Subcutaneous abdominal adipose tissue (tissue), 5 donors: Measurements from ENCODE around the gene NSD1.
"Not testable (repeated sequence)": the region's sequence is repeated elsewhere in the genome, so short reads cannot be mapped to it uniquely, and the experiment has no call there.

Source experiments
- H3K27ac ChIP-seq: one replicate; pipeline ENCODE4 v1.7.0; 2013; ENCODE audit warnings: low read depth, mild to moderate bottlenecking, inconsistent platforms, low read length, moderate library complexity
- H3K27me3 ChIP-seq, 5 donors: one replicate each; pipeline ENCODE4 v1.7.0; 2013; ENCODE audit warnings: low read length in 5 of 5, inconsistent platforms in 1 of 5; ENCODE audit not compliant: control insufficient read depth in 5 of 5, insufficient read depth in 4 of 5
- H3K36me3 ChIP-seq, 5 donors: one replicate each; pipeline ENCODE4 v1.7.0; 2013; ENCODE audit warnings: low read length in 5 of 5; ENCODE audit not compliant: control insufficient read depth in 5 of 5, insufficient read depth in 5 of 5
- H3K4me1 ChIP-seq, 5 donors: one replicate each; pipeline ENCODE4 v1.7.0; 2013; ENCODE audit warnings: low read length in 5 of 5, mild to moderate bottlenecking in 3 of 5, moderate library complexity in 1 of 5; ENCODE audit not compliant: control insufficient read depth in 5 of 5, insufficient read depth in 5 of 5
- H3K4me3 ChIP-seq, 5 donors: one replicate each; pipeline ENCODE4 v1.7.0; 2013; ENCODE audit warnings: low read length in 5 of 5, low read depth in 1 of 5
- H3K9ac ChIP-seq, 5 donors: one replicate each; pipeline ENCODE4 v1.7.0; 2013; ENCODE audit warnings: low read length in 5 of 5, mild to moderate bottlenecking in 4 of 5, moderate library complexity in 3 of 5
- H3K9me3 ChIP-seq, 5 donors: one replicate each; pipeline ENCODE4 v1.7.0; 2013; ENCODE audit warnings: low read length in 5 of 5; ENCODE audit not compliant: control insufficient read depth in 5 of 5
- donor health status: healthy.
- donor health status: healthy.
- donor health status: healthy.
- donor health status: healthy.
- donor health status: healthy.

Gene NSD1

DNA sequence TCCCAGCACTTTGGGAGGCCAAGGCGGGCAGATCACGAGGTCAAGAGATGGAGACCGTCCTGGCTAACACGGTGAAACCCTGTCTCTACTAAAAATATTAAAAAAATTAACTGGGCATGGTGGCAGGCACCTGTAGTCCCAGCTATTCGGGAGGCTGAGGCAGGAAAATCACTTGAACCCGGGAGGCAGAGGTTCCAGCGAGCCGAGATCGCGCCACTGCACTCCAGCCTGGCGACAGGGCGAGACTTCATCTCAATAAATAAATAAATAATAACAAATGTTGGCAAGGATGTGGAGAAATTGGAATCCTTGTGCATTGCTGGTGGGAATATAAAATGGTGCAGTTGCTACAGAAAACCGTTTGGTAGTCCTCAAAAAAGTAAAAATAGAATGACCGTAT is 209.4 kb downstream of the NSD1 start:
- H3K9ac ChIP-seq, H3K4me1 ChIP-seq, H3K27ac ChIP-seq, H3K27me3 ChIP-seq, H3K4me3 ChIP-seq, H3K9me3 ChIP-seq: not testable (repeated sequence)
- peaks cover 10 to 47% (median 26%) of the 10 kb centered on the region in 5 donors for H3K36me3 ChIP-seq

DNA sequence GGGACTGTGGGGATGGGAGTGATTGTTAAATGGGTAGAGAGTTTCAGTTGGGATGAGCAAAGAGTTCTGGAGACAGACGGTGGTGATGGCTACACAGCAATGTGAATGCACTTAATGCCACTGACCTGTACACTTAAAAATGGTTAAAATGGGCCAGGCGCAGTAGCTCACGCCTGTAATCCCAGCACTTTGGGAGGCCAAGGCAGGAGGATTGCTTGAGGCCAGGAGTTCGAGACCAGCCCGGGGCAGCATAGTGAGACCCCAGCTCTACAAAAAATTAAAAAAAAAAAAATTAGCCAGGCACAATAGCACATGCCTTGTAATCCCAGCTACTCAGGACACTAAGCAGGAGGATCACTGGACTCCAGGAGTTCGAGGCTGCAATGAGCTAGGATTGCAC is 210.2 kb downstream of the NSD1 start:
- H3K9ac ChIP-seq = no peak overlapping the region
- peaks cover 0 to 3% (median under 1%) of the 10 kb centered on the region in 5 donors for H3K4me1 ChIP-seq
- no peak overlapping the region for H3K4me3 ChIP-seq
- peaks cover 10 to 39% (median 20%) of the 10 kb centered on the region in 5 donors for H3K36me3 ChIP-seq
- no peaks in the 10 kb centered on the region for H3K27me3 ChIP-seq
- H3K9me3 ChIP-seq = no peaks in the 10 kb centered on the region
- H3K27ac ChIP-seq = no peak overlapping the region

DNA sequence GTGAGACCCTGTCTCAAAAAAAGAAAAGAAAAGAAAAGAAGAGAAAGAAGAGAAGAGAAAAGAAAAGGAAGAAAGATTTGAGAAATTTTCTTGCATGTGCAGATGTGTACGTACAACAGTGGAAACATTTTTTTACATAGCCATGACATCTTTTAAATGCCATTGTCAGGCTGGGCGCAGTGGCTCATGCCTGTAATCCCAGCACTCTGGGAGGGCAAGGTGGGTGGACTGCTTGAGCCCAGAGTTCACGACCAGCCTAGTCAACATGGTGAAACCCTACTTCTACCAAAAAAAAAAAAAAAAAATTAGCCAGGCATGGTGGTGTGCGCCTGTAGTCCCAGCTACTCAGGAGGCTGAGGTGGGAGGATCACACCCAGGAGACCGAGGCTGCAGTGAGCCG is 211.3 kb downstream of the NSD1 start:
- peaks cover 10 to 37% (median 16%) of the 10 kb centered on the region in 5 donors for H3K36me3 ChIP-seq
- no peak overlapping the region for H3K4me3 ChIP-seq
- no peak overlapping the region for H3K9ac ChIP-seq
- H3K27me3 ChIP-seq = no peaks in the 10 kb centered on the region
- no peak overlapping the region for H3K27ac ChIP-seq
- H3K4me1 ChIP-seq = peaks cover 7 to 11% (median 10%) of the 10 kb centered on the region in 5 donors
- no peaks in the 10 kb centered on the region for H3K9me3 ChIP-seq

DNA sequence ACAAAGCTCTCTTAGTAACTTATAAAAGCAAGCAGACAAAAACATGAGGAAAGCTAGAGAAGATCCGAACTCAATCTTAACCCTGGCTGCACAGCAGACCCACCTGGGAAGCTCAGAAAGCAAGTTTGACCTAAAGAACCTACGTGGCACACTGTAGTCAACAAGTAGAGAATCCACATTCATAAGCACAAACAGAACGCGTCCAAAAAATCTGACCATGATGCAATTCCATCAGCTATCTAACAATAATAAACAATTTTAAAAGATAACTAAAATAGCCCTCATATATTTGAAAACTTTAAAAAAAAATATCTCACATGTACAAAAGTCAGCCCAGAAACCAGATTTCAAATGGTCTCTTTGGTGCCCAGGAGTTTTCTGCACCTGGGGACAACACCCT is 213.2 kb downstream of the NSD1 start:
- no peak overlapping the region for H3K27ac ChIP-seq
- no peaks in the 10 kb centered on the region for H3K27me3 ChIP-seq
- peaks cover 6 to 32% (median 13%) of the 10 kb centered on the region in 5 donors for H3K36me3 ChIP-seq
- no peak overlapping the region for H3K4me3 ChIP-seq
- peaks cover 12 to 25% (median 24%) of the 10 kb centered on the region in 5 donors for H3K4me1 ChIP-seq
- no peaks in the 10 kb centered on the region for H3K9me3 ChIP-seq
- H3K9ac ChIP-seq = no peak overlapping the region

DNA sequence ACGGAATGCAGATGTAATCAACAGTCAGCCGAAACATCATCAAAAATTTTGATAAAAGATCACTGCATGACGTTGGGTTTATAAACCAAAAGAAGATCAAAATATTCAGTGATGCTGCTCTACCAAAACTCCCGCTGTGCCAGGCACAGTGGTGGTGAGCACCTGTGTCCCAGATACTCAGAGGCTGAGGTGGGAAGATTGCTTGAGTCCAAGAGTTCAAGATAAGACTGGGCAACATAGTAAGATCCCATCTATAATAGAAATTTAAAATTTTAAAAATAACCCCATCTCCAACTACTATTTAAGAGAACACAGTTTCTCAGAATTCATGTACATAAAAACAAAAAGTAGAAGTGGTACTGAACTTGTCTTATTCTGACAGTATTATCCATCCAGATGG is 214.1 kb downstream of the NSD1 start:
- Histone ChIP-seq H3K36me3 (peaks cover 4 to 31% (median 13%) of the 10 kb centered on the region in 5 donors), H3K27ac (no peak overlapping the region), H3K4me3 (no peak overlapping the region), H3K9ac (no peak overlapping the region), H3K4me1 (peaks cover 12 to 31% (median 30%) of the 10 kb centered on the region in 5 donors), H3K27me3 (no peaks in the 10 kb centered on the region), H3K9me3 (no peaks in the 10 kb centered on the region)

DNA sequence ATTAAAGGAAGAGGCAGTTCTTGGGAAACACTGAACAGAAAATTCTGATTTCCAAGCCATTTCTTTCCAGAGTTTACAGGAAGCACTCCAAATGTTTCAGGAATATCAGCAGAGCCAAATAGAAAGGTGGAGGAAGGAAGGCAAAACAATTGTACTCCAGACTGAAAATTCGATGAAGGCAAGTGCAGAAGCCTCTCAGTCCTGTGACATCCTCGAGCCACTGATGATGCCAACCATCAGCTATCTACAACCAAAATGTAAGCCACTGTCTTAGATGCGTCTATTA is 215.7 kb downstream of the NSD1 start:
- Histone ChIP-seq H3K4me3 (no peak overlapping the region), H3K4me1 (peaks cover 12 to 31% (median 30%) of the 10 kb centered on the region in 5 donors), H3K27me3 (no peaks in the 10 kb centered on the region), H3K9ac (no peak overlapping the region), H3K9me3 (no peaks in the 10 kb centered on the region), H3K27ac (no peak overlapping the region), H3K36me3 (peaks cover 4 to 25% (median 10%) of the 10 kb centered on the region in 5 donors)

DNA sequence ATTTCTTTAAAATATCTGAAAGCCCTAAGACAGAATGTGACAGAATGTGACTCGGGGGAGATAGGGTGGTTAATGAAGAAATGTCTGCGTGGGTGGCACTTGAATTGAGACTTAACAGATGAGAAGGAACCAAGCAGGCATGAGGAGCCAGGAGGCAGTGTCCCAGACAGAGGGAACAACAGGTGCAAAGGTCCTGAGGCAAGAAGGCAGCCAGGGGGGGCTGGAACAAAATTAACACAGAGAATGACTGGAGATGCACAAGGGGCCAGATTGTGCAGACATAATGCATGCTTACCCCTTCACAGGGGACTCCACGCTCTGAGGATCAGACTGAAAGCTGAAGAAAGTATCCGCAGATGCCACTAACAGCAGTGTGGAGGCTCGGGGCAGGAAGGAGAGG is 216.2 kb downstream of the NSD1 start:
- H3K36me3 ChIP-seq = peaks cover 4 to 25% (median 10%) of the 10 kb centered on the region in 5 donors
- H3K4me3 ChIP-seq = peak overlapping the region in 4 of 5 donors; percentile 51 to 100 (median 94)
- H3K4me1 ChIP-seq = peaks cover 12 to 31% (median 30%) of the 10 kb centered on the region in 5 donors
- H3K9ac ChIP-seq = peak overlapping the region in 2 of 5 donors; percentile 99 to 100
- no peaks in the 10 kb centered on the region for H3K9me3 ChIP-seq
- no peak overlapping the region for H3K27ac ChIP-seq
- H3K27me3 ChIP-seq = no peaks in the 10 kb centered on the region
